ENCODE results near the gene TIPIN. TPM values are rescaled to one million over a fixed set of nuclear protein-coding genes. Genes with fewer than 3 reads are reported as not detected.

TIPIN gene
- total RNA-seq, 6 experiments from 2014 or later, result 7.8 to 15.7 (median 14.4) TPM

DNA sequence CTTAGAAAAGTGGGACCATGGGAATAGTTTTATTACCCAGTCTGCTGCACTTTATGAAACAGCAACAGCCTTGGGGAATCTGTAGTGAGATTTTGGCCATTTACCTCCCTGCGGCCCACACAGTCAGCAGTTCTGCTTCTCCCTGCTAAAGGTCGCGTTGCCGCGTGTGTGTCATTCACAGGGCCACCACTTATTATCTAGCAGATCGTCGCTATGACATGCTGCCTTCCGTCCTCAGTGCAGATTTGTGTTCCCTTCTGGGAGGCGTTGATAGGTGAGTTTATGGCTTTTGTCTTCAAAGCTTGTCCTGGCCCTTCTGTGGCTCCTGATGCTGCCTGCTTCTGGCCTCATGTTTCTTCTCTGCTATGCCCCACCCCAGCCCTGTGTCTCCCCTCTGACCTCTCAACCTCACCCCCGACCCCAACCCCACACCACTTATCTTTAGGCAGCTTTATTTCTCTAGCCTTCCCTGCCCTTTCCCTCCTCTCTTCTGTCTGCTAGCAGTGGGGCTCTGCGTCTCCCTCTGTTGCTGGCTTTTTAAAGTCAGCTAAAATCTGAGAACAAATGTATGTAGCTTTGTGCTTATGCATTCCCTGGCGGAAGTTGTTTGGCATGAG lies 33.1 kb downstream of the TIPIN start:
- Mint-ChIP-seq H3K9me3 (no peaks in the 10 kb centered on the region), H3K4me3 (no peak overlapping the region), H3K27ac (no peak overlapping the region), H3K27me3 (ENCODE audit: insufficient read depth) (peaks cover 5% of the 10 kb centered on the region; the same call in 1 of the 2 replicates), H3K4me1 (ENCODE audit: low read depth) (no peaks in the 10 kb centered on the region), H3K36me3 (ENCODE audit: low read depth) (peaks cover 21% of the 10 kb centered on the region)
- TF ChIP-seq, protein P1, sequence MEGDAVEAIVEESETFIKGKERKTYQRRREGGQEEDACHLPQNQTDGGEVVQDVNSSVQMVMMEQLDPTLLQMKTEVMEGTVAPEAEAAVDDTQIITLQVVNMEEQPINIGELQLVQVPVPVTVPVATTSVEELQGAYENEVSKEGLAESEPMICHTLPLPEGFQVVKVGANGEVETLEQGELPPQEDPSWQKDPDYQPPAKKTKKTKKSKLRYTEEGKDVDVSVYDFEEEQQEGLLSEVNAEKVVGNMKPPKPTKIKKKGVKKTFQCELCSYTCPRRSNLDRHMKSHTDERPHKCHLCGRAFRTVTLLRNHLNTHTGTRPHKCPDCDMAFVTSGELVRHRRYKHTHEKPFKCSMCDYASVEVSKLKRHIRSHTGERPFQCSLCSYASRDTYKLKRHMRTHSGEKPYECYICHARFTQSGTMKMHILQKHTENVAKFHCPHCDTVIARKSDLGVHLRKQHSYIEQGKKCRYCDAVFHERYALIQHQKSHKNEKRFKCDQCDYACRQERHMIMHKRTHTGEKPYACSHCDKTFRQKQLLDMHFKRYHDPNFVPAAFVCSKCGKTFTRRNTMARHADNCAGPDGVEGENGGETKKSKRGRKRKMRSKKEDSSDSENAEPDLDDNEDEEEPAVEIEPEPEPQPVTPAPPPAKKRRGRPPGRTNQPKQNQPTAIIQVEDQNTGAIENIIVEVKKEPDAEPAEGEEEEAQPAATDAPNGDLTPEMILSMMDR (IDR thresholded peaks at IDR 0.05), result no peak
- no peak for DNase-seq

DNA sequence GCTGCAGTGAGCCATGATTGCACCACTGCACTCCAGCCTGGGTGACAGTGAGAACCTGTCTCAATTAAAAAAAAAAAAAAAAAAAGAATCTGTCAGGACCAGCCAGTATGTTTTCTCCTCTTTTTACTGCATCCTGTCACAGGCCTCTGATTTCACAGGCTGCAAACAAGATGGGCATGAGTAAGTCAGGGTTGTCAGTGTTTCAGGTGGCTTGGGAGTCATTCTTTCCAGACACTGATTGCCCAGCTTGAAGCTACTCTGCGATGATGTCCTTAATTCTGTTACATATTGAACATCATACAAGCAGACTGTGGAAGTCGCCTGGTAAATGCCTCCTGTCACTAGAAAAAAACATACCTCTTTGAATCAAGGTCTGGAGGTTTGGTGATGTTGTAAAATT lies 44.3 kb downstream of the TIPIN start:
- no peak overlapping the region for H3K4me3 Mint-ChIP-seq
- H3K9me3 Mint-ChIP-seq, result no peaks in the 10 kb centered on the region
- no peak overlapping the region for H3K27ac Mint-ChIP-seq
- H3K36me3 Mint-ChIP-seq (ENCODE audit: low read depth), result peaks cover 12% of the 10 kb centered on the region
- TF ChIP-seq, protein P1 (IDR thresholded peaks at IDR 0.05), result no peak
- no peak for DNase-seq
- no peaks in the 10 kb centered on the region for H3K27me3 Mint-ChIP-seq (ENCODE audit: insufficient read depth)
- H3K4me1 Mint-ChIP-seq (ENCODE audit: low read depth), result no peaks in the 10 kb centered on the region

DNA sequence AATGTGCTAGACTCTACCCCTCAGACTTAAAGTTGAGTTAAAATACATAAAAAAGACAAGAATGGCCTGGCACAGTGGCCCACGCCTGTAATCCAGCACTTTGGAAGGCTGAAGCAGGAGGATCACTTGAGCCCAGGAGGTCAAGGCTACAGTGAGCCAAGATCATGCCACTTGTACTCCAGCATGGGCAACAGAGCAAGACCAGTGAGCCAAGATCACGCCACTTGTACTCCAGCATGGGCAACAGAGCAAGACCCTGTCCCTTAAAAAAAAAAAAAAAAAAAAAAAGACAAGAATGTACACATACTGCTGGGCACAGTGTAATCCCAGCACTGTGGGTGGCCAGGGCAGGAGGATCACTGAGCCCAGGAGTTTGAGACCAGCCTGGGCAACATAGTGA lies 45.7 kb downstream of the TIPIN start:
- no peaks in the 10 kb centered on the region for H3K4me1 Mint-ChIP-seq (ENCODE audit: low read depth)
- H3K27me3 Mint-ChIP-seq (ENCODE audit: insufficient read depth), result no peaks in the 10 kb centered on the region
- no peaks in the 10 kb centered on the region for H3K9me3 Mint-ChIP-seq
- peaks cover 1% of the 10 kb centered on the region; the same call in 1 of the 2 replicates for H3K36me3 Mint-ChIP-seq (ENCODE audit: low read depth)
- TF ChIP-seq, protein P1 (IDR thresholded peaks at IDR 0.05), result no peak
- H3K4me3 Mint-ChIP-seq, result no peak overlapping the region
- no peak for DNase-seq
- no peak overlapping the region for H3K27ac Mint-ChIP-seq

DNA sequence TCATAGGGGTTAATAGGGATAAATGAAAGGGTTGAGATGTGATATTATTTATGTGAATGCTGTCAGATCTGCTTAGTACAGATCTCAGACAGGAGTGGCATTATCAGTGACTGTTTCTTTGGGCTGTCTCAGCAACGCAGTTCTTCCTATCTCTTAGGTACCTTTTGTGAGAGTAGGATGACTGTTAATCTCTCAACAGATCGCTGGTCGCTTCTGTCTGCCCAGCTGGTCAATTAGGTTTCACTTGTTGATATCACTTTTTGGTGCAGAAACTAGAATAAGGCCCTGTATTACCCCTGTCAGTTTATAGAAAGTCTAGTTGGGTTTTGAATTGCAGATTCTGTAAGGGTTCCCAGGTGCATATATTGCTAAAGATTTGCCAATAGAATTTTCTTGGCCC lies 46.7 kb downstream of the TIPIN start:
- TF ChIP-seq, protein P1 (IDR thresholded peaks at IDR 0.05), result no peak
- DNase-seq, result no peak
- no peaks in the 10 kb centered on the region for H3K9me3 Mint-ChIP-seq

DNA sequence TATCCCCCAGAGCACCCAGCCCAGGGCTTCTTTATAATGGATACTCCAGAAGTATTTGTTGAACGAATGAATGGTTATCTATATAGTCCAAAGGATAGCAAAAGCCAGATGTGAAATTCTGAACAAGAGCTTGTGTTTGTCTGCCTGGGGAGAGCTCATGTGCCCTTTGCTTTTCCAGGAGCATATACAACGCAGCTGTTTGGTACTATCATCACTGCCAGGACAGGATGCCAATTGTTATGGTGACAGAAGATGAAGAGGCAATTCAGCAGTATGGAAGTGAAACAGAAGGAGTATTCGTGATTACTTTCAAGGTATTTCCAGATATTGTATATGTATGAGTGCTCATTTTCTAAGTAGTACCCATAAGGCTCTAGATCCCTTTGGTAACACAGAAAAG lies 48.0 kb downstream of the TIPIN start:
- TF ChIP-seq, protein P1 (IDR thresholded peaks at IDR 0.05), result no peak
- Mint-ChIP-seq H3K4me3 (no peak overlapping the region), H3K27me3 (ENCODE audit: insufficient read depth) (no peaks in the 10 kb centered on the region), H3K4me1 (ENCODE audit: low read depth) (no peaks in the 10 kb centered on the region), H3K36me3 (ENCODE audit: low read depth) (no peaks in the 10 kb centered on the region; the same call in 1 of the 2 replicates), H3K27ac (no peak overlapping the region), H3K9me3 (no peaks in the 10 kb centered on the region)
- no peak for DNase-seq

More for the DNA sequence above, 46.7 kb downstream of the TIPIN start:
- H3K4me1 Mint-ChIP-seq (ENCODE audit: low read depth), result no peaks in the 10 kb centered on the region
- H3K4me3 Mint-ChIP-seq, result no peak overlapping the region
- no peaks in the 10 kb centered on the region; the same call in 1 of the 2 replicates for H3K36me3 Mint-ChIP-seq (ENCODE audit: low read depth)
- H3K27ac Mint-ChIP-seq, result no peak overlapping the region
- H3K27me3 Mint-ChIP-seq (ENCODE audit: insufficient read depth), result no peaks in the 10 kb centered on the region

Measured in HFFc6 (cell line).